NAMALWA (cell line): ENCODE measurements around the gene ZNF891.

Experiments used
- DNase-seq: peaks from one replicate; pipeline ENCODE4 v3.0.0-alpha.2; 2015; ENCODE audit warnings: low spot score

Gene ZNF891

DNA sequence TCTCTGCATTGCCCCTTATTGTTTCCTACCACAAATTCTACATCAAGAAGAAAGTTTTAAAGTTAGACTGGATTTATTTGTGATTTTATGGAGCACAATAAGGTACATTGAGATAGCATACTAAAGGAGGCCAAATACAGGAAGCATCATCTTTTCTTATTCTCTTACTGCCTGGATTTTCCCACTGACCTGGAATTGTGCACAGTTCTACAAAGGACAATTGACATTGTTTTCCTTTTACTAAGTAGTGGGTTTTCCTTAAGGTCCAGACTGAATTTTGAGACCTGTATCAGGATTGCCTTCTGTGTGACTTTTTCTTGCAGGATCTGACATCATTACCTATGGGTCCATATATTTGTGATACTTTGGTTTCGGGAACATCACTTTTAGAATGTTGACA lies 68.1 kb downstream of the ZNF891 start:
- no peak for DNase-seq

DNA sequence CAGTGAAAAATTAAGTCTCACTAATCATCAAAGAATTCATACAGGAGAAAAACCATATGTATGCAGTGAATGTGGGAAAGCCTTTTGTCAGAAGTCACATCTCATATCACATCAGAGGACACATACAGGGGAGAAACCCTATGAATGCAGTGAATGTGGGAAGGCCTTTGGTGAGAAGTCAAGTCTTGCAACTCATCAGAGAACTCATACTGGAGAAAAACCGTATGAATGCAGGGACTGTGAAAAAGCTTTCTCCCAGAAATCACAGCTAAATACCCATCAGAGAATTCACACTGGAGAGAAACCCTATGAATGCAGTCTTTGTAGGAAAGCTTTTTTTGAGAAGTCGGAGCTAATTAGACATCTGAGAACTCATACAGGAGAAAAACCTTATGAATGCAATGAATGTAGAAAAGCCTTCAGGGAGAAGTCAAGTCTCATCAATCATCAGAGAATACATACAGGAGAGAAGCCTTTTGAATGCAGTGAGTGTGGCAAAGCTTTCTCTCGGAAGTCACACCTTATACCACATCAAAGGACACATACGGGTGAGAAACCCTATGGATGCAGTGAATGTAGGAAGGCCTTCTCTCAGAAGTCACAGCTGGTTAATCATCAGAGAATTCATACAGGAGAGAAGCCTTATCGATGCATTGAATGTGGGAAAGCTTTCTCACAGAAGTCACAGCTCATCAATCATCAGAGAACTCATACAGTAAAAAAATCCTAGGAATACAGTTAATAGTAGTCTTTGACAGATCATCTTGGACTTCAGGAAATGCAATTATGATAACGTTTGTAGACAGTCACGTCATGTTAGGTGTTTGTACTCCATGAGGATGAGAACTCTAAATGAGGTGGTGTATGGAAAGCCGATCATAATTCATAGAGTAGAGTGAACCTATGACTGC lies 71.6 kb downstream of the ZNF891 start:
- DNase-seq: peak; percentile 41

DNA sequence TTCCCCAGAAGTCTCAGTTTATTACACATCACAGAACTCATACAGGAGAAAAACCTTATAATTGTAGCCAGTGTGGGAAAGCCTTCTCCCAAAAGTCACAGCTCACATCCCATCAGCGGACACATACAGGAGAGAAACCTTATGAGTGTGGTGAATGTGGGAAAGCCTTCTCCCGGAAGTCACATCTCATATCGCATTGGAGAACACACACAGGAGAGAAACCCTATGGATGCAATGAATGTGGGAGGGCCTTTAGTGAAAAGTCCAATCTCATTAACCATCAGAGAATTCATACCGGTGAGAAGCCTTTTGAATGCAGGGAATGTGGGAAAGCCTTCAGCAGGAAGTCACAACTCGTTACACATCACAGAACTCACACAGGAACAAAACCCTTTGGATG lies 72.6 kb downstream of the ZNF891 start:
- no peak for DNase-seq
